GM21786 (cell line): Measurements from ENCODE around the gene USP27X.
A peak's percentile ranks its signal among the peaks of the same experiment; 100 is the strongest.

ENCODE experiments used
- ATAC-seq: cut with Tn5 transposase; IDR thresholded peaks from one replicate; pipeline ENCODE4 v1.9.1; 2021; ENCODE audit not compliant: unreplicated experiment

The USP27X gene

GRCh38 chrX:49880668-49881067, 1.4 kb downstream of the USP27X start:
- no peak for ATAC-seq

- ATAC-seq = no peak
Measured at GRCh38 chrX:49884290-49884862, 5.1 kb downstream of the USP27X start.

- ATAC-seq = no peak
Measured at GRCh38 chrX:49892542-49892941, 13.3 kb downstream of the USP27X start.

GRCh38 chrX:49896951-49897350, 17.7 kb downstream of the USP27X start:
- no peak for ATAC-seq

- no peak for ATAC-seq
Measured at GRCh38 chrX:49901048-49901447, 21.8 kb downstream of the USP27X start.

- peak; percentile 68 for ATAC-seq
Measured at GRCh38 chrX:49910344-49910743, 31.1 kb downstream of the USP27X start.

GRCh38 chrX:49912086-49912485, 32.8 kb downstream of the USP27X start:
- ATAC-seq = no peak

- no peak for ATAC-seq
Measured at GRCh38 chrX:49912861-49913260, 33.6 kb downstream of the USP27X start.

- ATAC-seq = peak; percentile 82
Measured at GRCh38 chrX:49915361-49916222, 36.3 kb downstream of the USP27X start.

- no peak for ATAC-seq
Measured at GRCh38 chrX:49919617-49920016, 40.3 kb downstream of the USP27X start.

- ATAC-seq = no peak
Measured at GRCh38 chrX:49921109-49921508, 41.8 kb downstream of the USP27X start.

- ATAC-seq = peak; percentile 92
Measured at GRCh38 chrX:49922291-49923241, 43.3 kb downstream of the USP27X start, which contains the start of gene CLCN5. TSS of gene CLCN5 (plus strand) at chrX:49922596. CDS start at chrX:49925299, 2,703 bp downstream.

GRCh38 chrX:49925176-49925575, 45.9 kb downstream of the USP27X start:
- no peak for ATAC-seq

- no peak for ATAC-seq
Measured at GRCh38 chrX:49930039-49930438, 50.8 kb downstream of the USP27X start.
